CD4-positive, alpha-beta T cell (primary cell): ENCODE data around the gene TRAPPC3. TPM values are rescaled to one million over a fixed set of nuclear protein-coding genes. Genes with fewer than 3 reads are reported as not detected.

Experiments
- ATAC-seq: fragments of 200-7000 bp; cut with Tn5 transposase; one replicate; pipeline ENCODE4 v1.10.0; 2022; ENCODE audit warnings: mild to moderate bottlenecking; ENCODE audit not compliant: poor library complexity
- CTCF ChIA-PET: fragments of 350-600 bp; sonication (Branson Sonifier 250); formaldehyde crosslinking; loops from one replicate; lab custom pipeline; 2021; ENCODE audit warnings: antibody characterized with exemption, inconsistent platforms; lab: Charles Lee
- POLR2A ChIA-PET: fragments of 350-600 bp; sonication (Branson Sonifier 250); formaldehyde crosslinking; loops from one replicate; lab custom pipeline; 2021; ENCODE audit warnings: antibody characterized with exemption, inconsistent platforms; lab: Charles Lee
- DNase-seq, 14 experiments: peaks; one replicate each; pipeline ENCODE4 v3.0.0-alpha.2; 2013 to 2020; ENCODE audit warnings: mixed read lengths in 2 of 14
- H3K27ac ChIP-seq, 2 donors: one replicate each; pipeline versions ENCODE4 v1.5.1 to v1.7.0; 2013; ENCODE audit warnings: low read length in 2 of 2, low read depth in 1 of 2, mild to moderate bottlenecking in 1 of 2
- H3K27me3 ChIP-seq, 2 experiments: 1 replicate in 1 of 2; 2 replicates in 1 of 2; pipeline versions ENCODE4 v1.6.1 to v1.7.0; 2013; ENCODE audit warnings: low read length in 2 of 2, control low read depth in 1 of 2, mild to moderate bottlenecking in 1 of 2, moderate library complexity in 1 of 2; ENCODE audit not compliant: insufficient read depth in 2 of 2, control insufficient read depth in 1 of 2
- H3K36me3 ChIP-seq: one replicate; pipeline ENCODE4 v1.6.1; 2013; ENCODE audit warnings: low read length, control low read depth; ENCODE audit not compliant: insufficient read depth
- H3K4me1 ChIP-seq: one replicate; pipeline ENCODE4 v1.6.1; 2013; ENCODE audit warnings: low read length, control low read depth; ENCODE audit not compliant: insufficient read depth
- H3K4me3 ChIP-seq: one replicate; pipeline ENCODE4 v1.5.1; 2013; ENCODE audit warnings: mild to moderate bottlenecking, low read length, moderate library complexity
- H3K9me3 ChIP-seq, 2 experiments: 1 replicate in 1 of 2; 2 replicates in 1 of 2; pipeline versions ENCODE4 v1.6.1 to v1.7.0; 2013; ENCODE audit warnings: low read length in 2 of 2, mild to moderate bottlenecking in 2 of 2, control low read depth in 1 of 2, moderate library complexity in 1 of 2; ENCODE audit not compliant: control insufficient read depth in 1 of 2, insufficient read depth in 1 of 2
- H3K27ac Mint-ChIP-seq: one replicate; pipeline ENCODE4 v1.8.0; 2020; ENCODE audit warnings: mixed read lengths
- H3K27me3 Mint-ChIP-seq: one replicate; pipeline ENCODE4 v1.8.0; 2021; ENCODE audit warnings: mixed read lengths
- H3K36me3 Mint-ChIP-seq: one replicate; pipeline ENCODE4 v1.8.0; 2021; ENCODE audit warnings: low read depth, mixed read lengths
- H3K4me1 Mint-ChIP-seq: one replicate; pipeline ENCODE4 v1.8.0; 2021; ENCODE audit warnings: low read depth, mixed read lengths
- H3K4me3 Mint-ChIP-seq: one replicate; pipeline ENCODE4 v1.8.0; 2020; ENCODE audit warnings: mild to moderate bottlenecking, mixed read lengths
- H3K9me3 Mint-ChIP-seq: one replicate; pipeline ENCODE4 v1.8.0; 2020; ENCODE audit warnings: mixed read lengths
- CTCF ChIP-seq: fragments of 200-600 bp; IDR thresholded peaks from one replicate; pipeline ENCODE4 v1.8.0; 2022; ENCODE audit warnings: antibody characterized with exemption, mild to moderate bottlenecking
- intact Hi-C, 2 experiments: fragments of 100-400 bp; cut with DNase I in 1 of 2; cut with micrococcal nuclease in 1 of 2; formaldehyde crosslinking; loops; one replicate each; pipeline versions ENCODE4 v1.15.1 to v1.9.0; 2023 to 2025; cut with DNase I, micrococcal nuclease
- total RNA-seq, 174 experiments: library from RNA in 2 of 174; stranded (reverse) in 2 of 174; gene quantifications; one replicate each; pipeline ENCODE4 v1.2.3 and lab custom pipeline; 2021 to 2026

The TRAPPC3 gene
- total RNA-seq, 2 experiments from 2014 or later, result 18.4 to 21.3 TPM

- peaks cover 95% of the 10 kb centered on the region for H3K36me3 ChIP-seq
- no peaks in the 10 kb centered on the region for H3K27me3 Mint-ChIP-seq
- peak in 3 of 14 experiments; percentile 18 to 42 (median 38) for DNase-seq
- H3K9me3 ChIP-seq, result no peaks in the 10 kb centered on the region
- no peaks in the 10 kb centered on the region for H3K9me3 Mint-ChIP-seq
- H3K27ac ChIP-seq, result peak overlapping the region; percentile 14 to 29
- intact Hi-C loops, result no loop called here
- TF ChIP-seq CTCF, result no peak
- no peak for ATAC-seq
- H3K4me1 ChIP-seq, result peaks cover 4% of the 10 kb centered on the region
- H3K27ac Mint-ChIP-seq, result peak overlapping the region; percentile 9
- H3K4me1 Mint-ChIP-seq, result peaks cover 10% of the 10 kb centered on the region
- POLR2A ChIA-PET, result interaction anchor here (0.6 to 1.6 kb wide), 3 partner anchors 13 to 15 kb away, joined by 3 to 4 read pairs (median 3); no protein-coding TSS in a partner anchor
- H3K4me3 Mint-ChIP-seq, result no peak overlapping the region
- no peak overlapping the region for H3K4me3 ChIP-seq
- no peaks in the 10 kb centered on the region for H3K27me3 ChIP-seq
- CTCF ChIA-PET, result no interaction called here
- peaks cover 87% of the 10 kb centered on the region for H3K36me3 Mint-ChIP-seq
Observed at GRCh38 chr1:36175137-36176095, 26.1 kb upstream of the TRAPPC3 start.

- Mint-ChIP-seq H3K36me3 (peaks cover 86% of the 10 kb centered on the region), H3K4me3 (no peak overlapping the region), H3K27me3 (no peaks in the 10 kb centered on the region), H3K27ac (peak overlapping the region; percentile 9), H3K4me1 (peaks cover 16% of the 10 kb centered on the region), H3K9me3 (no peaks in the 10 kb centered on the region)
- peaks cover 7% of the 10 kb centered on the region for H3K4me1 ChIP-seq
- DNase-seq (no peak), ATAC-seq (no peak)
- no peaks in the 10 kb centered on the region for H3K27me3 ChIP-seq
- no peak overlapping the region for H3K4me3 ChIP-seq
- H3K9me3 ChIP-seq, result no peaks in the 10 kb centered on the region
- peaks cover 94% of the 10 kb centered on the region for H3K36me3 ChIP-seq
- POLR2A ChIA-PET, result interaction anchor here (1.2 to 1.6 kb wide), 2 partner anchors 12 to 16 kb away, joined by 3 to 4 read pairs; no protein-coding TSS in a partner anchor
- intact Hi-C loops, result no loop called here
- CTCF ChIA-PET, result no interaction called here
- H3K27ac ChIP-seq, result peak overlapping the region in 1 of 2 donors; percentile 14
- no peak for TF ChIP-seq CTCF
Observed at GRCh38 chr1:36174713-36175112, 25.4 kb upstream of the TRAPPC3 start.

GRCh38 chr1:36172983-36173382, 23.7 kb upstream of the TRAPPC3 start:
- CTCF ChIA-PET, result interaction anchor here (1.2 kb wide), 1 partner anchor 15 kb away, joined by 4 read pairs; no protein-coding TSS in a partner anchor
- DNase-seq, result no peak
- H3K27ac ChIP-seq, result no peak overlapping the region
- no peaks in the 10 kb centered on the region for H3K27me3 Mint-ChIP-seq
- H3K9me3 ChIP-seq, result no peaks in the 10 kb centered on the region
- no peaks in the 10 kb centered on the region for H3K27me3 ChIP-seq
- H3K4me3 ChIP-seq, result no peak overlapping the region
- no peak for ATAC-seq
- peaks cover 80% of the 10 kb centered on the region for H3K36me3 Mint-ChIP-seq
- peak overlapping the region; percentile 51 for H3K27ac Mint-ChIP-seq
- H3K4me1 Mint-ChIP-seq, result peaks cover 24% of the 10 kb centered on the region
- peaks cover 15% of the 10 kb centered on the region for H3K4me1 ChIP-seq
- TF ChIP-seq CTCF, result no peak
- H3K9me3 Mint-ChIP-seq, result no peaks in the 10 kb centered on the region
- no peak overlapping the region for H3K4me3 Mint-ChIP-seq
- intact Hi-C loops, result no loop called here
- H3K36me3 ChIP-seq, result peaks cover 85% of the 10 kb centered on the region
- POLR2A ChIA-PET, result interaction anchor here (2.2 kb wide), 1 partner anchor 11 kb away, joined by 12 read pairs; no protein-coding TSS in a partner anchor
